ENCODE results near the gene ANKRD18A. TPM values are rescaled to one million over a fixed set of nuclear protein-coding genes. Genes with fewer than 3 reads are reported as not detected.

ANKRD18A gene
- total and polyA plus RNA-seq, 10 of the 15 experiments (the other 5 are each of a cell fraction or from before 2014, with no cell fraction given): 0.37 TPM; not detected in 9

GRCh38 chr9:38521762-38522161, 98.6 kb downstream of the ANKRD18A start (continued):
- TF ChIP-seq ZNF687 (IDR thresholded peaks at IDR 0.05) (no peak), TCF12 (IDR thresholded peaks at IDR 0.05; ENCODE audit: low read depth, low read length) (no peak), RAD51 (IDR thresholded peaks at IDR 0.05) (no peak), MYC (IDR thresholded peaks at IDR 0.05; ENCODE audit: insufficient read depth, insufficient read length, insufficient replicate concordance, low read length, severe bottlenecking) (no peak), SIX5 (IDR thresholded peaks at IDR 0.05; ENCODE audit: low read depth, low read length, severe bottlenecking) (no peak), HDAC6 (IDR thresholded peaks at IDR 0.05; ENCODE audit: unreplicated experiment) (no peak), MXI1 (IDR thresholded peaks at IDR 0.05; ENCODE audit: low read depth, low read length) (no peak), NFIC (IDR thresholded peaks at IDR 0.05; ENCODE audit: low read depth, low read length) (no peak), JUNB (IDR thresholded peaks at IDR 0.05) (no peak)

Small RNA genes within 50 kb of the gene (small RNA-seq; reads per million reads assigned to genes)
- gene AL390726.1 (not detected), gene AL390726.2 (not detected), gene AL390726.3 (not detected), gene AL390726.4 (not detected), gene AL390726.5 (not detected)

Other genes starting within 250 kb of the ANKRD18A start
- 26.8 and 28.6 TPM in 2 replicates for gene ALDH1B1, start 227.9 kb downstream of the ANKRD18A start, total RNA-seq (2014; rRNA removed)
- gene ALDH1B1, start 227.9 kb downstream of the ANKRD18A start, total RNA-seq (2014; rRNA removed; fragmentation: Illumina TruSeq; extraction: Trizol): 27.1 and 28.6 TPM in 2 replicates
- 32.8 and 36.8 TPM in 2 replicates for gene ALDH1B1, start 227.9 kb downstream of the ANKRD18A start, total RNA-seq (2021)
- gene ALDH1B1, start 227.9 kb downstream of the ANKRD18A start, polyA plus RNA-seq (2011; rRNA removed): 23.5 and 30.9 TPM in 2 replicates
- gene ALDH1B1, start 227.9 kb downstream of the ANKRD18A start, polyA plus RNA-seq (2014; fragmentation: Illumina TruSeq; extraction: Trizol): 28.5 and 34.8 TPM in 2 replicates
- 10 to 100 TPM in 1 of 2 experiments, 1 to 10 TPM in 1; 8.6 to 14.2 TPM for gene ALDH1B1, start 227.9 kb downstream of the ANKRD18A start, polyA plus RNA-seq (2014; fragmentation: Nextera tagmentation; extraction: Ambion mirVana)
- 30.9 and 34.0 TPM in 2 replicates for gene ALDH1B1, start 227.9 kb downstream of the ANKRD18A start, polyA plus RNA-seq (2014; rRNA removed)
- gene ALDH1B1, start 227.9 kb downstream of the ANKRD18A start, polyA plus RNA-seq (2016; fragmentation: Nextera tagmentation; extraction: Ambion mirVana): 10 to 100 TPM; 35.7 to 38.5 TPM
- gene IGFBPL1, start 196.1 kb downstream of the ANKRD18A start, total RNA-seq (2014; rRNA removed): not detected in 2 replicates
- gene IGFBPL1, start 196.1 kb downstream of the ANKRD18A start, total RNA-seq (2014; rRNA removed; fragmentation: Illumina TruSeq; extraction: Trizol): not detected in 2 replicates
- not detected in 2 replicates for gene IGFBPL1, start 196.1 kb downstream of the ANKRD18A start, total RNA-seq (2021)
- gene IGFBPL1, start 196.1 kb downstream of the ANKRD18A start, polyA plus RNA-seq (2011; rRNA removed): not detected in 2 replicates
- not detected in 2 replicates for gene IGFBPL1, start 196.1 kb downstream of the ANKRD18A start, polyA plus RNA-seq (2014; fragmentation: Illumina TruSeq; extraction: Trizol)
- gene IGFBPL1, start 196.1 kb downstream of the ANKRD18A start, polyA plus RNA-seq (2014; fragmentation: Nextera tagmentation; extraction: Ambion mirVana): not detected
- gene IGFBPL1, start 196.1 kb downstream of the ANKRD18A start, polyA plus RNA-seq (2014; rRNA removed): not detected in 2 replicates
- under 1 TPM in 1 of 2 experiments, not detected in 1; 0.25 TPM for gene IGFBPL1, start 196.1 kb downstream of the ANKRD18A start, polyA plus RNA-seq (2016; fragmentation: Nextera tagmentation; extraction: Ambion mirVana)
- not detected in 2 replicates for gene FAM240B, start 99.5 kb upstream of the ANKRD18A start, total RNA-seq (2014; rRNA removed)
- not detected in 2 replicates for gene FAM240B, start 99.5 kb upstream of the ANKRD18A start, total RNA-seq (2014; rRNA removed; fragmentation: Illumina TruSeq; extraction: Trizol)
- gene FAM240B, start 99.5 kb upstream of the ANKRD18A start, total RNA-seq (2021): not detected in 2 replicates
- gene FAM240B, start 99.5 kb upstream of the ANKRD18A start, polyA plus RNA-seq (2011; rRNA removed): not detected in 2 replicates
- gene FAM240B, start 99.5 kb upstream of the ANKRD18A start, polyA plus RNA-seq (2014; fragmentation: Illumina TruSeq; extraction: Trizol): not detected in 2 replicates
- gene FAM240B, start 99.5 kb upstream of the ANKRD18A start, polyA plus RNA-seq (2014; fragmentation: Nextera tagmentation; extraction: Ambion mirVana): not detected
- gene FAM240B, start 99.5 kb upstream of the ANKRD18A start, polyA plus RNA-seq (2014; rRNA removed): not detected in 2 replicates
- not detected for gene FAM240B, start 99.5 kb upstream of the ANKRD18A start, polyA plus RNA-seq (2016; fragmentation: Nextera tagmentation; extraction: Ambion mirVana)

All from GM12878 (cell line).